ENCODE data around the gene DENND6B. TPM values are rescaled to one million over a fixed set of nuclear protein-coding genes. Genes with fewer than 3 reads are reported as not detected.

The DENND6B gene
- total and polyA plus RNA-seq, 2 donors (not counting 3 experiments of a cell fraction or from before 2014, with no cell fraction given): 4.1 to 5.9 TPM

DNA sequence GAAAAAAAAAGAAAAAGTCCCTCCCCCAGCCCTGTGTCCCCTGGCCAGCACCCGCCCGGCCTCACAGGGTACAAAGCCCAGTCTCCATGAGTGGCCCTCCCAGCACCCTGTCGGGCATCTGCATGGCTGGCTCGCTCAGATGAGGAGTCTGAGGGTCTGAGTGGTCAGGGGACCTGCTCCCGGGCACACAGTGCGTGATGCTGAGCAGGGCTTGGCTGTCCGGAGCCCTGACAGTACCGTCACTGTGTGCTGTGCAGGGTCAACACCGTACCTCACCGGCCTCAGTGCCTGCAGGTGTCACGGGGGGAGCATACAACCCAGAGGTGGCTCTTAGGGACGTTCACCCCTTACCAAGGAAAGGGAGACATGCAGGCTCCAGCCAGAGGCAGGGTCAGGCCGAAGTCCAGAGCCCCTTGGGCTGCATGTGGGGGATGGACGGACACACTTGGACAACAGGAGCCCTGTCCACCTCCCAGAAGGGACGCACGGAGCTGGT lies 15.8 kb downstream of the DENND6B start:
- H3K36me3 ChIP-seq (ENCODE audit: control insufficient read depth in 2 of 2, extremely low read depth in 1 of 2, insufficient read depth in 2 of 2, low read length in 2 of 2): no peaks in the 10 kb centered on the region
- BruUV-seq (replicated peaks): no TSS peak
- intact Hi-C loops (cut with micrococcal nuclease): no loop called here
- H3K4me1 ChIP-seq (ENCODE audit: control insufficient read depth, extremely low read depth, insufficient read depth, low read length): peaks cover 24% of the 10 kb centered on the region
- no peak overlapping the region for H3K9ac ChIP-seq (replicated peaks; ENCODE audit: extremely low read depth, insufficient read depth, low read length)
- no peak for FAIRE-seq
- no peaks in the 10 kb centered on the region for H3K9me3 ChIP-seq (replicated peaks; ENCODE audit: control insufficient read depth, insufficient read depth, low read length)
- dilution Hi-C loops (cut with MboI; ENCODE audit: extremely low pct_ligation_motif_present, low sequenced_read_pairs): no loop called here
- no peak for DNase-seq (ENCODE audit: low read depth, low spot score)
- no peaks in the 10 kb centered on the region for H3K9me1 ChIP-seq (replicated peaks; ENCODE audit: control insufficient read depth, extremely low read depth, insufficient read depth, low read length)
- H3K27me3 ChIP-seq (ENCODE audit: control insufficient read depth in 2 of 2, insufficient read depth in 2 of 2, low read length in 2 of 2): no peaks in the 10 kb centered on the region
- H4K20me1 ChIP-seq (replicated peaks; ENCODE audit: control insufficient read depth, extremely low read depth, insufficient read depth, low read length): no peaks in the 10 kb centered on the region
- H3K79me2 ChIP-seq (ENCODE audit: control insufficient read depth, insufficient read depth, low read length): peaks cover 9% of the 10 kb centered on the region
- no peak overlapping the region for H3K27ac ChIP-seq (ENCODE audit: insufficient read depth, low read depth, low read length)
- no peak overlapping the region for H3K4me2 ChIP-seq (ENCODE audit: insufficient read depth, low read length)
- H2AFZ ChIP-seq (ENCODE audit: low read depth, low read length): no peak overlapping the region
- no peak overlapping the region for H3K4me3 ChIP-seq (replicated peaks in 1 of 3; ENCODE audit: insufficient read depth in 1 of 3, low read depth in 1 of 3, low read length in 3 of 3)
- ChIA-PET POLR2A (no interaction called here), CTCF (no interaction called here)
- TF ChIP-seq EZH2 (IDR thresholded peaks at IDR 0.05; ENCODE audit: borderline replicate concordance, low read depth, low read length, severe bottlenecking) (no peak), JUN (IDR thresholded peaks at IDR 0.05; ENCODE audit: borderline replicate concordance, insufficient read depth, insufficient read length, low read depth) (no peak)

DNA sequence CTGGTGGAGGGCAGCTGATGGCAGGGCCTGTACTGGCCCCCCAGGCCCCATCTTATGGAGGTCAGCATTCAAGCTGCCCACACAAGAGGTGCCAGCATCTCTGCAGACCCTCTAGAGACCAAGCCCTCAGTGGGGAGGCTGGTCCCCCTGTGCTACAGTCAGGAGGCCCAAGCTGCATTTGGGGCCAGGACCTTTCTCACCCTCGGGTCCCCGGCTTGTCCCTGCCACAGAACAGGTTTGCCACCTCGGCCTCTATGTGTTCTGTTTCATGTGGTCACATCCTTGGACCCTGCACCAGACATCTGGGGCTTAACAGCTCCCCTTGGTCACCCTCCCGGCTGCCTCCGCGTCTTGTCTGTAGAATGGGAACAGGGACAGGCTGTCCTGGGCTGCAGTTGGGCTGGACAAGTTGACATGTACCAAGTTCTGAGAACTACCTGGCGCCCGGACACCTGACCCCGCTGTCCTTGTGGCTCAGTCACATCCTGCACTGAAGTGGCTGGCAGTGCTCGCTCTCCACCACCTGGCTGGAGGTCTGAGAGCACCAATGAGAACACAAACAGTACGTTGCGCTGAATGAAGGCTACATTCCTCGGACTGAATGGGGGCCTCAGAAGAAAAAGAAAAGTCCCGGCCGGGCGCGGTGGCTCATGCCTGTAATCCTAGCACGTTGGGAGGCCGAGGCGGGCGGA lies 16.6 kb downstream of the DENND6B start:
- TF ChIP-seq GATA2 (IDR thresholded peaks at IDR 0.05; ENCODE audit: insufficient read depth, insufficient read length, low read depth, low read length) (no peak), JUN (IDR thresholded peaks at IDR 0.05; ENCODE audit: borderline replicate concordance, insufficient read depth, insufficient read length, low read depth) (no peak), POLR2AphosphoS5 (IDR thresholded peaks at IDR 0.05; ENCODE audit: insufficient read depth, low read depth, low read length) (no peak), MYC (IDR thresholded peaks at IDR 0.05; ENCODE audit: low read depth, low read length) (no peak), POLR2A (IDR thresholded peaks at IDR 0.05; ENCODE audit: low read depth, low read length) (no peak), FOS (IDR thresholded peaks at IDR 0.05; ENCODE audit: borderline replicate concordance, insufficient read depth, low read length) (no peak), EZH2 (IDR thresholded peaks at IDR 0.05; ENCODE audit: borderline replicate concordance, low read depth, low read length, severe bottlenecking) (no peak)
- TF ChIP-seq, protein P1, sequence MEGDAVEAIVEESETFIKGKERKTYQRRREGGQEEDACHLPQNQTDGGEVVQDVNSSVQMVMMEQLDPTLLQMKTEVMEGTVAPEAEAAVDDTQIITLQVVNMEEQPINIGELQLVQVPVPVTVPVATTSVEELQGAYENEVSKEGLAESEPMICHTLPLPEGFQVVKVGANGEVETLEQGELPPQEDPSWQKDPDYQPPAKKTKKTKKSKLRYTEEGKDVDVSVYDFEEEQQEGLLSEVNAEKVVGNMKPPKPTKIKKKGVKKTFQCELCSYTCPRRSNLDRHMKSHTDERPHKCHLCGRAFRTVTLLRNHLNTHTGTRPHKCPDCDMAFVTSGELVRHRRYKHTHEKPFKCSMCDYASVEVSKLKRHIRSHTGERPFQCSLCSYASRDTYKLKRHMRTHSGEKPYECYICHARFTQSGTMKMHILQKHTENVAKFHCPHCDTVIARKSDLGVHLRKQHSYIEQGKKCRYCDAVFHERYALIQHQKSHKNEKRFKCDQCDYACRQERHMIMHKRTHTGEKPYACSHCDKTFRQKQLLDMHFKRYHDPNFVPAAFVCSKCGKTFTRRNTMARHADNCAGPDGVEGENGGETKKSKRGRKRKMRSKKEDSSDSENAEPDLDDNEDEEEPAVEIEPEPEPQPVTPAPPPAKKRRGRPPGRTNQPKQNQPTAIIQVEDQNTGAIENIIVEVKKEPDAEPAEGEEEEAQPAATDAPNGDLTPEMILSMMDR (IDR thresholded peaks at IDR 0.05; ENCODE audit: extremely low read depth in 1 of 2, insufficient read depth in 1 of 2, low read depth in 1 of 2, low read length in 2 of 2): no peak
- TF ChIP-seq, protein P2, sequence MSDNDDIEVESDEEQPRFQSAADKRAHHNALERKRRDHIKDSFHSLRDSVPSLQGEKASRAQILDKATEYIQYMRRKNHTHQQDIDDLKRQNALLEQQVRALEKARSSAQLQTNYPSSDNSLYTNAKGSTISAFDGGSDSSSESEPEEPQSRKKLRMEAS (IDR thresholded peaks at IDR 0.05; ENCODE audit: insufficient read depth, insufficient read length): no peak
- Histone ChIP-seq H3K27me3 (ENCODE audit: control insufficient read depth in 2 of 2, insufficient read depth in 2 of 2, low read length in 2 of 2) (no peaks in the 10 kb centered on the region), H3K9me3 (replicated peaks; ENCODE audit: control insufficient read depth, insufficient read depth, low read length) (no peaks in the 10 kb centered on the region), H3K4me3 (replicated peaks in 1 of 3; ENCODE audit: insufficient read depth in 1 of 3, low read depth in 1 of 3, low read length in 3 of 3) (no peak overlapping the region), H3K4me1 (ENCODE audit: control insufficient read depth, extremely low read depth, insufficient read depth, low read length) (peaks cover 30% of the 10 kb centered on the region), H4K20me1 (replicated peaks; ENCODE audit: control insufficient read depth, extremely low read depth, insufficient read depth, low read length) (no peaks in the 10 kb centered on the region), H3K4me2 (ENCODE audit: insufficient read depth, low read length) (no peak overlapping the region), H3K27ac (ENCODE audit: insufficient read depth, low read depth, low read length) (no peak overlapping the region), H3K9me1 (replicated peaks; ENCODE audit: control insufficient read depth, extremely low read depth, insufficient read depth, low read length) (no peaks in the 10 kb centered on the region), H3K9ac (replicated peaks; ENCODE audit: extremely low read depth, insufficient read depth, low read length) (no peak overlapping the region), H3K36me3 (ENCODE audit: control insufficient read depth in 2 of 2, extremely low read depth in 1 of 2, insufficient read depth in 2 of 2, low read length in 2 of 2) (no peaks in the 10 kb centered on the region), H3K79me2 (ENCODE audit: control insufficient read depth, insufficient read depth, low read length) (peaks cover 15% of the 10 kb centered on the region), H2AFZ (ENCODE audit: low read depth, low read length) (no peak overlapping the region)
- BruUV-seq (replicated peaks): no TSS peak
- intact Hi-C loops (cut with micrococcal nuclease): no loop called here
- CTCF ChIA-PET: interaction anchor here (1.4 to 3.8 kb wide), 2 partner anchors 11 to 14 kb away, joined by 3 to 16 read pairs; no protein-coding TSS in a partner anchor
- FAIRE-seq: no peak
- no peak for DNase-seq (ENCODE audit: low read depth, low spot score)
- dilution Hi-C loops (cut with MboI; ENCODE audit: extremely low pct_ligation_motif_present, low sequenced_read_pairs): no loop called here
- POLR2A ChIA-PET: no interaction called here

Measured in endothelial cell of umbilical vein (primary cell).